HG03108 (cell line): ENCODE measurements around the gene MIPEP.
A peak's percentile ranks its signal among the peaks of the same experiment; 100 is the strongest.
"Not testable (repeated sequence)": the region's sequence is repeated elsewhere in the genome, so short reads cannot be mapped to it uniquely, and the experiment has no call there.

Experiments
- ATAC-seq: cut with Tn5 transposase; IDR thresholded peaks from one replicate; pipeline ENCODE4 v1.9.1; 2021; ENCODE audit warnings: moderate library complexity; ENCODE audit not compliant: unreplicated experiment

Gene MIPEP

GRCh38 chr13:23778002-23778652 is 111.1 kb downstream of the MIPEP start:
- ATAC-seq: no peak

GRCh38 chr13:23777575-23777870 is 111.7 kb downstream of the MIPEP start:
- peak; percentile 7 for ATAC-seq

- peak; percentile 96 for ATAC-seq
Measured at GRCh38 chr13:23776698-23777574, 112.3 kb downstream of the MIPEP start.

GRCh38 chr13:23772717-23773116 is 116.5 kb downstream of the MIPEP start:
- ATAC-seq: no peak

- ATAC-seq: no peak
Measured at GRCh38 chr13:23771956-23772355, 117.2 kb downstream of the MIPEP start.

- peak; percentile 99 for ATAC-seq
Measured at GRCh38 chr13:23771552-23771951, 117.6 kb downstream of the MIPEP start.

GRCh38 chr13:23770973-23771372 is 118.2 kb downstream of the MIPEP start:
- ATAC-seq: no peak

GRCh38 chr13:23770428-23770827 is 118.8 kb downstream of the MIPEP start:
- ATAC-seq: no peak

- ATAC-seq: no peak
Measured at GRCh38 chr13:23769401-23769800, 119.8 kb downstream of the MIPEP start.

- no peak for ATAC-seq
Measured at GRCh38 chr13:23767838-23768237, 121.4 kb downstream of the MIPEP start.

GRCh38 chr13:23766939-23767338 is 122.3 kb downstream of the MIPEP start:
- no peak for ATAC-seq

- ATAC-seq: no peak
Measured at GRCh38 chr13:23766283-23766682, 122.9 kb downstream of the MIPEP start.

- no peak for ATAC-seq
Measured at GRCh38 chr13:23765531-23765930, 123.7 kb downstream of the MIPEP start.

- no peak for ATAC-seq
Measured at GRCh38 chr13:23763318-23763717, 125.9 kb downstream of the MIPEP start.

GRCh38 chr13:23761760-23762159 is 127.4 kb downstream of the MIPEP start:
- not testable (repeated sequence) for ATAC-seq

GRCh38 chr13:23760000-23760399 is 129.2 kb downstream of the MIPEP start:
- no peak for ATAC-seq

GRCh38 chr13:23758798-23759527 is 130.2 kb downstream of the MIPEP start:
- no peak for ATAC-seq

GRCh38 chr13:23754997-23755396 is 134.2 kb downstream of the MIPEP start:
- ATAC-seq: no peak

GRCh38 chr13:23754506-23754905 is 134.7 kb downstream of the MIPEP start:
- no peak for ATAC-seq

- no peak for ATAC-seq
Measured at GRCh38 chr13:23753458-23753857, 135.7 kb downstream of the MIPEP start.

GRCh38 chr13:23752111-23753001 is 136.8 kb downstream of the MIPEP start:
- ATAC-seq: peak; percentile 57
